Heart right ventricle (tissue), 16 donors: ENCODE results near the gene UCN2. TPM values are rescaled to one million over a fixed set of nuclear protein-coding genes. Genes with fewer than 3 reads are reported as not detected.

ENCODE experiments used
- ATAC-seq, 8 donors: fragments of 200-7000 bp; cut with Tn5 transposase; one replicate each; pipeline ENCODE4 v1.9.1; 2020; ENCODE audit warnings: mild to moderate bottlenecking in 8 of 8, moderate library complexity in 8 of 8, moderate number of reproducible peaks in 1 of 8
- DNase-seq, 2 donors: peaks; one replicate each; pipeline ENCODE4 v3.0.0-alpha.2; 2020
- H3K27ac ChIP-seq, 10 donors: fragments of 200-600 bp; sonication (generic) in 2 of 10; one replicate each; pipeline versions ENCODE4 v1.5.0 to v1.8.0; 2020 to 2022; ENCODE audit warnings: mild to moderate bottlenecking in 3 of 10
- H3K27me3 ChIP-seq, 7 donors: fragments of 200-600 bp; one replicate each; pipeline ENCODE4 v1.8.0; 2021 to 2022; ENCODE audit warnings: mild to moderate bottlenecking in 2 of 7
- H3K36me3 ChIP-seq, 9 donors: fragments of 200-600 bp; sonication (generic) in 1 of 9; one replicate each; pipeline versions ENCODE4 v1.5.0 to v1.8.0; 2020 to 2022; ENCODE audit warnings: mild to moderate bottlenecking in 2 of 9
- H3K4me1 ChIP-seq, 9 donors: fragments of 200-600 bp; sonication (generic) in 1 of 9; one replicate each; pipeline versions ENCODE4 v1.5.0 to v1.8.0; 2020 to 2022; ENCODE audit warnings: mild to moderate bottlenecking in 4 of 9
- H3K4me3 ChIP-seq, 10 donors: fragments of 200-600 bp; sonication (generic) in 2 of 10; one replicate each; pipeline versions ENCODE4 v1.5.0 to v1.8.0; 2020 to 2022; ENCODE audit warnings: mild to moderate bottlenecking in 7 of 10, moderate library complexity in 2 of 10
- H3K9me3 ChIP-seq, 11 donors: fragments of 200-600 bp in 10 of 11; sonication (generic) in 2 of 11; one replicate each; pipeline versions ENCODE4 v1.5.0 to v1.8.0; 2013 to 2022; ENCODE audit warnings: mild to moderate bottlenecking in 2 of 11, control low read depth in 1 of 11, moderate library complexity in 1 of 11
- CTCF ChIP-seq, 9 donors: fragments of 200-600 bp; sonication (generic) in 2 of 9; IDR thresholded peaks; one replicate each; pipeline versions ENCODE4 v1.5.0 to v1.8.0; 2021 to 2022; ENCODE audit warnings: antibody characterized with exemption in 9 of 9, mild to moderate bottlenecking in 5 of 9, moderate library complexity in 1 of 9
- WGBS, 2 donors: extraction: QIAGEN DNeasy Blood & Tissue Kit; methylation state at CpG; one replicate each; pipeline ENCODE4 v1.1.7; 2013; ENCODE audit warnings: inconsistent platforms in 1 of 2; 5-methylcytosine and 5-hydroxymethylcytosine counted together
- intact Hi-C, 10 donors: fragments of 100-400 bp; cut with DNase I; formaldehyde crosslinking; loops; one replicate each; pipeline versions ENCODE4 v1.11.1 to v1.14.2; 2022
- long read RNA-seq, 3 donors: library from polyadenylated mRNA; unstranded; transcript quantifications; one replicate each; pipeline ENCODE4 v2.0.0, GENCODE V29; 2020 to 2021
- polyA plus RNA-seq, 2 donors: library from polyadenylated mRNA; stranded (reverse); fragments of 200-250 nt; gene quantifications; one replicate each; pipeline ENCODE4 v1.2.3, GENCODE V29; 2013
- total RNA-seq, 10 donors: library from RNA; stranded (reverse); fragmentation: NEBNext Ultra II Directional in 3 of 10; extraction: Animal tissue kit (Norgen Biotek cat#: 25700) in 3 of 10; gene quantifications; one replicate each; pipeline versions ENCODE4 v1.2.1 to v1.2.4, GENCODE V29; 2021 to 2023
- donor health status: Arrhythmogenic right ventricular cardiomyopathy.
- donor health status: ischemic (EF 13 %, LVEDD 7.1; RV severe dilation, severe dysfunction).
- donor health status: healthy with polysubstance abuse.
- donor health status: DM: no; HTN: yes; CAD: no.
- donor health status: DM: no; HTN: no; CAD: no.
- donor health status: ischemic (EF 25% LVEDD 6.9; RV normal size, moderate dysfunction).
- donor health status: ischemic (EF 25% LVEDD 5.7; RV mildly dilated, moderate dysfunction).
- donor health status: healthy.
- donor health status: DM: yes; HTN: yes; CAD: no.
- donor health status: Ischemic cardiomyopathy.
- donor health status: ischemic (EF 35%, LVEDD 5.7; RV mildly dilated, moderate dysfunction).
- donor health status: nonischemic (EF 11% LVEDD 7.7; RV severe dilation, severe dysfunction).
- donor health status: DM: yes; HTN: yes; CAD: no.
- donor health status: PGD.
- donor health status: ischemic (EF 29% LVEDD 5.4; RV normal size, mild dysfunction).
- donor health status: nonischemic (EF 23%, LVEDD 6.1; RV moderate dilation, normal function).

UCN2 gene
- under 1 TPM in 4 of 10 donors, not detected in 6; 0.19 to 0.77 (median 0.28) TPM for total RNA-seq
- polyA plus RNA-seq = under 1 TPM; 0.06 to 0.22 TPM
- long read RNA-seq, donor 1 = 0 reads
- long read RNA-seq, donor 2, partial matches to known transcripts = 0 of 1 reads
- long read RNA-seq, donor 2, other reads (novel, unspliced or antisense) = 1 of 1 reads
- long read RNA-seq, donor 3 = 0 reads

- Histone ChIP-seq H3K27me3 (no peaks in the 10 kb centered on the region), H3K4me1 (peaks cover 8 to 68% (median 17%) of the 10 kb centered on the region in 9 donors), H3K9me3 (no peaks in the 10 kb centered on the region), H3K27ac (peak within 1 kb of the TSS in 1 of 10 donors; percentile 47), H3K36me3 (no peaks in the 10 kb centered on the region), H3K4me3 (no peak within 1 kb of the TSS)
- TF ChIP-seq CTCF (IDR thresholded peaks at IDR 0.05) = no peak
- DNase-seq (no peak), ATAC-seq (no peak)
- WGBS, 2 donors = 71 to 76% methylated on average over 6 of the region's 6 CpGs
- intact Hi-C loops = no loop called here
Measured at GRCh38 chr3:48563382-48563918, at the start of gene UCN2. TSS of gene UCN2 (minus strand) at chr3:48563781. CDS start at chr3:48563124, 657 bp downstream.

GRCh38 chr3:48612309-48612708, 48.7 kb upstream of the UCN2 start:
- DNase-seq (no peak), ATAC-seq (no peak)
- intact Hi-C loops = no loop called here
- peaks cover 0 to 10% (median 0%) of the 10 kb centered on the region in 9 donors for H3K36me3 ChIP-seq
- TF ChIP-seq CTCF (IDR thresholded peaks at IDR 0.05) = no peak
- H3K27ac ChIP-seq = no peak overlapping the region
- H3K9me3 ChIP-seq = peaks cover 0 to 15% (median 4%) of the 10 kb centered on the region in 11 donors
- H3K27me3 ChIP-seq = no peaks in the 10 kb centered on the region
- no peak overlapping the region for H3K4me3 ChIP-seq
- H3K4me1 ChIP-seq = peaks cover 6 to 31% (median 21%) of the 10 kb centered on the region in 9 donors
- 60 to 65% methylated on average over 1 of the region's 1 CpG for WGBS, 2 donors

- H3K9me3 ChIP-seq = no peaks in the 10 kb centered on the region
- TF ChIP-seq CTCF (IDR thresholded peaks at IDR 0.05) = peak; percentile 59 to 90 (median 80)
- intact Hi-C loops = loop anchor here in 2 of 10 donors (5.0 kb wide), 1 partner anchor 52 kb away; the partner anchor contains the start of gene PFKFB4 (in 2 of the 2)
- peak within 1 kb of the TSS; percentile 85 to 99 (median 95) for H3K27ac ChIP-seq
- DNase-seq = peak; percentile 91 to 94
- peaks cover 0 to 40% (median 25%) of the 10 kb centered on the region in 9 donors for H3K36me3 ChIP-seq
- peaks cover 10 to 48% (median 25%) of the 10 kb centered on the region in 9 donors for H3K4me1 ChIP-seq
- WGBS, 2 donors = 1% methylated on average over 86 of the region's 86 CpGs
- no peaks in the 10 kb centered on the region for H3K27me3 ChIP-seq
- ATAC-seq = peak; percentile 99 to 100 (median 100)
- H3K4me3 ChIP-seq = peak within 1 kb of the TSS; percentile 76 to 98 (median 84)
Measured at GRCh38 chr3:48609088-48610005, 45.8 kb upstream of the UCN2 start, which contains the start of gene UQCRC1. TSS of gene UQCRC1 (minus strand) at chr3:48609646. CDS start at chr3:48609620, 26 bp downstream.

- Histone ChIP-seq H3K4me3 (no peak overlapping the region), H3K27me3 (no peaks in the 10 kb centered on the region), H3K27ac (no peak overlapping the region), H3K4me1 (peaks cover 10 to 61% (median 25%) of the 10 kb centered on the region in 9 donors), H3K9me3 (no peaks in the 10 kb centered on the region), H3K36me3 (peaks cover 0 to 58% (median 43%) of the 10 kb centered on the region in 9 donors)
- WGBS, 2 donors = 92 to 93% methylated on average over 5 of the region's 5 CpGs
- DNase-seq = no peak
- intact Hi-C loops = loop anchor here in 2 of 10 donors (5.0 kb wide), 1 partner anchor 50 kb away; the partner anchor contains the start of gene PFKFB4 (in 2 of the 2)
- no peak for ATAC-seq
- no peak for TF ChIP-seq CTCF (IDR thresholded peaks at IDR 0.05)
Measured at GRCh38 chr3:48607519-48607918, 43.9 kb upstream of the UCN2 start.
